HEK293T (cell line): Measurements from ENCODE around the gene ZNF705A.
"Not testable (repeated sequence)": the region's sequence is repeated elsewhere in the genome, so short reads cannot be mapped to it uniquely, and the experiment has no call there.

ENCODE experiments used
- NFRKB ChIP-seq: fragments of 450-650 bp; IDR thresholded peaks from 2 replicates; pipeline ENCODE4 v1.6.1; 2016; ENCODE audit warnings: mild to moderate bottlenecking, moderate library complexity
- SUZ12 ChIP-seq: fragments of 450-650 bp; IDR thresholded peaks from 2 replicates; pipeline ENCODE4 v1.6.1; 2016; ENCODE audit warnings: mild to moderate bottlenecking

- TF ChIP-seq NFRKB, SUZ12: not testable (repeated sequence)
Observed at GRCh38 chr12:8134398-8134930, 22.4 kb upstream of the ZNF705A start.
